Esophagus squamous epithelium (tissue), 5 donors: ENCODE data around the gene SLC10A2. TPM values are rescaled to one million over a fixed set of nuclear protein-coding genes. Genes with fewer than 3 reads are reported as not detected.
A peak's percentile ranks its signal among the peaks of the same experiment; 100 is the strongest.

Experiments used
- DNase-seq: peaks from one replicate; lab custom pipeline; 2025; lab: John Stamatoyannopoulos, UW
- H3K27ac ChIP-seq, 4 donors: fragments of 200-600 bp; sonication (generic); one replicate each; pipeline ENCODE4 v1.5.1; 2016 to 2019; ENCODE audit warnings: mild to moderate bottlenecking in 1 of 4
- H3K27me3 ChIP-seq, 4 donors: fragments of 200-600 bp; sonication (generic); 1 replicate in 3 of 4; 2 replicates in 1 of 4; pipeline versions ENCODE4 v1.5.1 to v1.6.0; 2017 to 2021; ENCODE audit warnings: antibody characterized with exemption in 1 of 4
- H3K36me3 ChIP-seq, 3 donors: fragments of 200-600 bp; sonication (generic); one replicate each; pipeline ENCODE4 v1.5.1; 2016 to 2019
- H3K4me1 ChIP-seq, 3 donors: fragments of 200-600 bp; sonication (generic); one replicate each; pipeline ENCODE4 v1.5.1; 2017 to 2019
- H3K4me3 ChIP-seq, 4 donors: fragments of 200-600 bp; sonication (generic); 1 replicate in 3 of 4; 2 replicates in 1 of 4; pipeline ENCODE4 v1.5.1; 2016 to 2019; ENCODE audit warnings: mild to moderate bottlenecking in 2 of 4, moderate library complexity in 1 of 4
- H3K9me3 ChIP-seq, 3 donors: fragments of 200-600 bp; sonication (generic); one replicate each; pipeline ENCODE4 v1.5.1; 2016 to 2019
- POLR2A ChIP-seq, 4 donors: fragments of 450-650 bp; IDR thresholded peaks; one replicate each; pipeline ENCODE4 v1.6.1; 2017; ENCODE audit warnings: antibody characterized with exemption in 4 of 4, mild to moderate bottlenecking in 4 of 4, moderate library complexity in 3 of 4
- WGBS, 2 donors: methylation state at CpG; one replicate each; pipeline ENCODE4 v1.1.5; 2018; 5-methylcytosine and 5-hydroxymethylcytosine counted together
- intact Hi-C: fragments of 100-400 bp; cut with DNase I; formaldehyde crosslinking; loops from one replicate; pipeline ENCODE4 v1.15.0; 2022
- total RNA-seq, 4 donors: library from RNA; depleted of rRNA; stranded (reverse); fragments of >200 nt; gene quantifications; one replicate each; pipeline ENCODE4 v1.1.0, GENCODE V29; 2016
- TF ChIP-seq, protein P1 (sequence below), 6 experiments: fragments of 450-650 bp in 4 of 6; fragments of 200-600 bp in 2 of 6; sonication (generic) in 2 of 6; IDR thresholded peaks; one replicate each; pipeline ENCODE4 v1.5.1; 2016 to 2019; ENCODE audit warnings: antibody characterized with exemption in 6 of 6, mild to moderate bottlenecking in 4 of 6, moderate library complexity in 4 of 6
- donor health status: DM: yes; HTN: yes; CAD: no.

The SLC10A2 gene
- total RNA-seq, 4 donors from 2014 or later = not detected

DNA sequence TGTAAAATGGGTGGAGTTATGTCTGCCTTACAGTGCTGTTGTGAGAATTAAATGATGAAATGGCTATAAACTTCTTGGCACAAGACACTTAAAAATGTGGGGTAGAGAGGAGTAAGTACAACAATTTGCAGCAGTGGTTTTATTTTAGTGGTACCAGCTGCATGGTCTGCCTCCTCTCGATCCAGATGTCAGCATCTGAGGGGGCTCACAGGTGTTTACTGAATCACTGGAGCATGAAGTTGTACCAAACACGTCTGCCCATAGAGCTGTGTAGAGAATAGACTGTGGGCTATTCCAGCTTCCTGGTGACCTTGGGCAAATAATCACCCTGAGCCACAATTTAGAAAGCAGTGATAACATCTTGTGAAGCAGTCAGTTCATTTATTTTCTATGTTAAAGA lies 11.1 kb downstream of the SLC10A2 start:
- H3K4me1 ChIP-seq = no peaks in the 10 kb centered on the region
- H3K4me3 ChIP-seq = no peak overlapping the region
- no peak for DNase-seq
- no peaks in the 10 kb centered on the region for H3K36me3 ChIP-seq
- TF ChIP-seq, protein P1, sequence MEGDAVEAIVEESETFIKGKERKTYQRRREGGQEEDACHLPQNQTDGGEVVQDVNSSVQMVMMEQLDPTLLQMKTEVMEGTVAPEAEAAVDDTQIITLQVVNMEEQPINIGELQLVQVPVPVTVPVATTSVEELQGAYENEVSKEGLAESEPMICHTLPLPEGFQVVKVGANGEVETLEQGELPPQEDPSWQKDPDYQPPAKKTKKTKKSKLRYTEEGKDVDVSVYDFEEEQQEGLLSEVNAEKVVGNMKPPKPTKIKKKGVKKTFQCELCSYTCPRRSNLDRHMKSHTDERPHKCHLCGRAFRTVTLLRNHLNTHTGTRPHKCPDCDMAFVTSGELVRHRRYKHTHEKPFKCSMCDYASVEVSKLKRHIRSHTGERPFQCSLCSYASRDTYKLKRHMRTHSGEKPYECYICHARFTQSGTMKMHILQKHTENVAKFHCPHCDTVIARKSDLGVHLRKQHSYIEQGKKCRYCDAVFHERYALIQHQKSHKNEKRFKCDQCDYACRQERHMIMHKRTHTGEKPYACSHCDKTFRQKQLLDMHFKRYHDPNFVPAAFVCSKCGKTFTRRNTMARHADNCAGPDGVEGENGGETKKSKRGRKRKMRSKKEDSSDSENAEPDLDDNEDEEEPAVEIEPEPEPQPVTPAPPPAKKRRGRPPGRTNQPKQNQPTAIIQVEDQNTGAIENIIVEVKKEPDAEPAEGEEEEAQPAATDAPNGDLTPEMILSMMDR (IDR thresholded peaks at IDR 0.05) = no peak
- TF ChIP-seq POLR2A (IDR thresholded peaks at IDR 0.05) = no peak
- no peak overlapping the region for H3K27ac ChIP-seq
- no peaks in the 10 kb centered on the region for H3K27me3 ChIP-seq
- intact Hi-C loops = no loop called here
- H3K9me3 ChIP-seq = peaks cover 0 to 38% (median 22%) of the 10 kb centered on the region in 3 donors
- 52 to 68% methylated on average over 2 of the region's 2 CpGs for WGBS, 2 donors

DNA sequence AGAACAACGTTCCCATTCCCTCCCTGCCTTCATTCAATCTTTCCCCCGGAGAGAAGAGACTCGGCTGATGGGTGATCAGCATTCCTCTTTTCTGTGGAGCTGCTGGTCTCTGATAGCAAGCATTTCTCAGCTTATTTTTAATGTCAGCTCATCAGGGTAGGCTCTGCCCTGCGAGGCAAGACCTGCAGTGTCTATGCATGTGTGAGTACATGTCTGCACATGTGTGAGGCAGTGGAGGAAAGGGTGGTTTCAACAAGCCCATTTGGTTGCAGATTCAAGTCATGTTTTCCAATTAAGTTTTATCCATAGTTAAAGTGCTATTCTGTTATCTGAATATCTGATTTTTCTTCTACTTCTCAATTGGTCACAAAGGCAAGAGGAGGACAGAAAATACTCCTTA lies 19.5 kb downstream of the SLC10A2 start:
- intact Hi-C loops = no loop called here
- WGBS, 2 donors = 60 to 78% methylated on average over 4 of the region's 4 CpGs
- Histone ChIP-seq H3K27ac (no peak overlapping the region), H3K27me3 (no peaks in the 10 kb centered on the region), H3K9me3 (no peaks in the 10 kb centered on the region), H3K36me3 (no peaks in the 10 kb centered on the region), H3K4me3 (no peak overlapping the region), H3K4me1 (peaks cover 0 to 22% (median 0%) of the 10 kb centered on the region in 3 donors)
- no peak for TF ChIP-seq POLR2A (IDR thresholded peaks at IDR 0.05)
- TF ChIP-seq, protein P1 (IDR thresholded peaks at IDR 0.05) = no peak
- DNase-seq = no peak

DNA sequence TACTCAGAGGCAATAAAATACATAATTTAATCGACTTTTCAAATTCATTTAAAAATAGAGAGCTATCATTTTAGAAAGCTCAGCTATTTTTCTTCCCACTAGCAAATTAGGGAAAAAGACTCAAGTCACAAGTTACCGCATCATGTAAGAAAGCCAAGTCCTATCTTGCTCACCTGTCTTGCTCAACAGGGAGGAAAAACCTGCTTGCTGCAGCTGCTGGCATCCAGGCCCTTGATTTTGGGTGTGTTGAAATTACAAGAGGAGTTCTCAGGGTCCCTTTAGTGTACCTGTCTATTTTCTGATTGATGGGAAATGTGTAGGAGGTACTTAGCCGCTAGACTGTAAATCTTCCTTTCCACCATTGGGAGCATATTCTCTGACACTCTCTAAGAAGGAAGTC lies 22.2 kb downstream of the SLC10A2 start:
- no peak for DNase-seq
- WGBS, 2 donors = 50 to 54% methylated on average over 3 of the region's 3 CpGs

DNA sequence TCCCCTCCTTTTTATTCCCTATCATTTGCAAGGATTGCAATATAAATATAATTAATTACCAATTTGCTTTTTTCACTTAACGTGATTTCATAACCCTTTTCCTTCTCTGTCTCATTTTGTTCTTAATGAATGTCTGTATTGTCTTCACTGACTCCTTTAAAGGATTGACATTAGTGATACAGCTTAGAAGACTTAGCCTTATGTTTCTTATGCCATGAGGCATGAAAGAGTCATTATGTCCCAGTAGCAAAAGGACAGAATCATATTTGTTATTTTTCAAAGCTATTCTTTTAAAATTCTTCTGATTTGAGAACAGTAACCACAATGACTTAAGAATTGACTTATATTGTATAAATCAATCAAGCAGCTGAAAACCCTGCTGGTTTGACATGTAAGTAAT lies 26.2 kb downstream of the SLC10A2 start:
- Histone ChIP-seq H3K4me3 (no peak overlapping the region), H3K4me1 (peaks cover 0 to 23% (median 0%) of the 10 kb centered on the region in 3 donors), H3K9me3 (no peaks in the 10 kb centered on the region), H3K27me3 (no peaks in the 10 kb centered on the region), H3K27ac (no peak overlapping the region), H3K36me3 (no peaks in the 10 kb centered on the region)
- no peak for TF ChIP-seq POLR2A (IDR thresholded peaks at IDR 0.05)
- TF ChIP-seq, protein P1 (IDR thresholded peaks at IDR 0.05) = no peak
- 63 to 78% methylated on average over 1 of the region's 1 CpG for WGBS, 2 donors
- DNase-seq = no peak
- intact Hi-C loops = no loop called here

More for the DNA sequence above, 22.2 kb downstream of the SLC10A2 start:
- Histone ChIP-seq H3K4me1 (peaks cover 0 to 30% (median 0%) of the 10 kb centered on the region in 3 donors), H3K36me3 (no peaks in the 10 kb centered on the region), H3K4me3 (no peak overlapping the region), H3K27me3 (no peaks in the 10 kb centered on the region), H3K27ac (peak overlapping the region in 2 of 4 donors; percentile 13 to 62), H3K9me3 (no peaks in the 10 kb centered on the region)
- intact Hi-C loops = no loop called here
- TF ChIP-seq POLR2A (IDR thresholded peaks at IDR 0.05) = no peak
- TF ChIP-seq, protein P1 (IDR thresholded peaks at IDR 0.05) = no peak

DNA sequence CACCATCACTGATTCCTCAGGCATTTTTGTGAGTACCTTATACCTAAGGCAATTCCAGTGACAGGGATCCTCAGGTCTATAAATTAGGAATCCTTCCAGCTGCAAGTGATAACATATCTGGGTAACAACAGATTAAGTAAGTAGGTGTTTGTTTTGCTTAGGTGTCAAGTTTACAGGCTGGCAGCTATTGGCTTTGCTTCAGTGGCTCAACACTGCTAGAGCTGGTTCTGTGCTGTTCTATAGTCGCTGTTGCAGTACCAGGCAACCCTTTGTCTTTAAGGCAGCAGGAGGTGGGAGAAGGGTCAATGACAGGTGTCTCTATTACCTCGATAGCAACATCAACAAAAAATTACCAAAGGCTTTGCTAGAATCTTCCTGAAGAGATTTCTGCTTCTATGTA lies 27.0 kb downstream of the SLC10A2 start:
- H3K27me3 ChIP-seq = no peaks in the 10 kb centered on the region
- H3K4me1 ChIP-seq = peaks cover 0 to 16% (median 0%) of the 10 kb centered on the region in 3 donors
- H3K27ac ChIP-seq = no peak overlapping the region
- no peaks in the 10 kb centered on the region for H3K9me3 ChIP-seq
- TF ChIP-seq, protein P1 (IDR thresholded peaks at IDR 0.05) = no peak
- no peak for TF ChIP-seq POLR2A (IDR thresholded peaks at IDR 0.05)
- WGBS, 2 donors = 15 to 49% methylated on average over 2 of the region's 2 CpGs
- no peak overlapping the region for H3K4me3 ChIP-seq
- intact Hi-C loops = no loop called here
- DNase-seq = no peak
- no peaks in the 10 kb centered on the region for H3K36me3 ChIP-seq
